B cell (primary cell): ENCODE results near the gene AGTPBP1.

Experiments used
- EZH2 ChIP-seq: IDR thresholded peaks from 2 replicates; pipeline ENCODE4 v1.6.1; 2012; ENCODE audit warnings: borderline replicate concordance, low read depth, mild to moderate bottlenecking, moderate library complexity, low read length; ENCODE audit not compliant: insufficient read depth, poor library complexity, severe bottlenecking
- TF ChIP-seq, protein P1 (sequence below): fragments of 200-600 bp; IDR thresholded peaks from one replicate; pipeline ENCODE4 v1.8.0; 2022; ENCODE audit warnings: antibody characterized with exemption, mild to moderate bottlenecking

DNA sequence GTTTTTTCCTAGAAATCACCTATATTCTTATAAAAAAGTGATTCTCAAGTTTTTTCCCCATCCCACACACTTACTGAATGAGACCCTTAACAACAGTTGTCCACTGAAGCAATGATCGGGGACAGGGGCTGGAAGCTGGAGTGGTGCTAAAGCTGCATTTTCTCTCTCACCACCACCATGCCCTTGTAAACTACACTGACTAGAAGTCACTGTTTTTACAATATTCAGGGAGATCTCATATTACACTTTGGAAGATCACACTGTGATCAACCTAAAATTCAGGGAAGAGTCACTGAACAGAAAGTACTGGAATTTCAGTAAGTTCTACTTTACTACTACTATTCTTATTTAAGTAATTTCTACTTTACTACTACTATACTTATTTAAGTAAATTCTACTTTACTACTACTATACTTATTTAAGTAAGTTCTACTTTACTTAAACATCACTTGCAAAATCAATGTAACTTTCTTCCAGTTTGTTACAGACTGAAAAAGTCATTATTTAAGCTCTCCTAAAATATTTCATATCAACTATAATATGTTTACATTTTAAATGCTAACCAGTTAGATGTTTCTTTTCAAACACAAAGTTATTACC, 164.3 kb downstream of the AGTPBP1 start:
- TF ChIP-seq, protein P1, sequence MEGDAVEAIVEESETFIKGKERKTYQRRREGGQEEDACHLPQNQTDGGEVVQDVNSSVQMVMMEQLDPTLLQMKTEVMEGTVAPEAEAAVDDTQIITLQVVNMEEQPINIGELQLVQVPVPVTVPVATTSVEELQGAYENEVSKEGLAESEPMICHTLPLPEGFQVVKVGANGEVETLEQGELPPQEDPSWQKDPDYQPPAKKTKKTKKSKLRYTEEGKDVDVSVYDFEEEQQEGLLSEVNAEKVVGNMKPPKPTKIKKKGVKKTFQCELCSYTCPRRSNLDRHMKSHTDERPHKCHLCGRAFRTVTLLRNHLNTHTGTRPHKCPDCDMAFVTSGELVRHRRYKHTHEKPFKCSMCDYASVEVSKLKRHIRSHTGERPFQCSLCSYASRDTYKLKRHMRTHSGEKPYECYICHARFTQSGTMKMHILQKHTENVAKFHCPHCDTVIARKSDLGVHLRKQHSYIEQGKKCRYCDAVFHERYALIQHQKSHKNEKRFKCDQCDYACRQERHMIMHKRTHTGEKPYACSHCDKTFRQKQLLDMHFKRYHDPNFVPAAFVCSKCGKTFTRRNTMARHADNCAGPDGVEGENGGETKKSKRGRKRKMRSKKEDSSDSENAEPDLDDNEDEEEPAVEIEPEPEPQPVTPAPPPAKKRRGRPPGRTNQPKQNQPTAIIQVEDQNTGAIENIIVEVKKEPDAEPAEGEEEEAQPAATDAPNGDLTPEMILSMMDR, result no peak
- TF ChIP-seq EZH2, result no peak
